Measurements from ENCODE around the gene TRPV4. TPM values are rescaled to one million over a fixed set of nuclear protein-coding genes. Genes with fewer than 3 reads are reported as not detected.

The TRPV4 gene
- polyA plus RNA-seq, 1 donor, result 0.76 TPM

DNA sequence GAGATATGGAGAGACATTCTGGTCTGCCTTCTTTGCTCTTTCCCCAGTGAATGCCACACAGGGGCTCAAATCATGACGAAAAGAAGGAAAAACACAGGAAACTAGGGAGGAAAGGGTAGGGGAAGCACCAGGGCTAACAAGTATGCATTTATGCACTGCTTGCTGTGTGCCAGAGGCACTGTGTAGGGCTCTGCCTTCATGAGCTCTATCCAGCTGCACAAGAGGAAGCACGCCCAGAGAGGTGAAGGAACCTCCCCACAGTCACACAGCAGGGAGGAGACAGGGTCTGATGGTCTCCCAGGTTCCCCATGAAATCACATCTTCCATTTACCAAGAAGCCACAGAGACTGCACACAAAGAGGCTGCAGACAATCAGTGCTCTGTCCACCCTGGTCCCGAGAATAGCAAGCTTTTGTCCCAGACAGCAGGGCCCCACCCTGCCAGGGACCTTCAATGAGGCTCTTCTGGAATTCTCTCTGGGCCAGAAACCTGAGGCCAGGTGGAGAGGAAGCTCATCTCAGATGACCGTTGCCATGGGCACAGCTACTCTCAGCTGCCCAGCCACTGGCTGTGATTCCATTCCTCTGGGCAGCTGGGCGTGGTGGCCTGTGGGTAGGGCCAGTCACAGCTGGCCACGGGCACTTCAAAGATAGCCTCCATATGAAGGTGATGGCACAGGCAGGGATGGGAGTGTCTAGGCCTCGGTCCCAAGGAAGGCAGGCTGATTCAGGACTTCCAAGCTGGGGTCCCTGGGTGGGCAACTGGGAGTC, 7.3 kb upstream of the TRPV4 start:
- no peak overlapping the region for H3K27ac ChIP-seq (ENCODE audit: low read length)
- H3K27me3 ChIP-seq (ENCODE audit: control insufficient read depth, insufficient read depth, low read length), result no peaks in the 10 kb centered on the region
- no peak for DNase-seq
- peaks cover 1% of the 10 kb centered on the region for H3K4me1 ChIP-seq (ENCODE audit: control insufficient read depth, insufficient read depth, low read length)
- no peaks in the 10 kb centered on the region for H3K36me3 ChIP-seq (ENCODE audit: control insufficient read depth, insufficient read depth, low read length)
- no peak overlapping the region for H3K4me3 ChIP-seq (ENCODE audit: low read length)
- no peaks in the 10 kb centered on the region for H3K9me3 ChIP-seq (ENCODE audit: control insufficient read depth, low read depth, low read length)
- WGBS (ENCODE audit: insufficient coverage, low lambda C conversion rate), result no CpG with 5 or more reads among the region's 7 CpGs

DNA sequence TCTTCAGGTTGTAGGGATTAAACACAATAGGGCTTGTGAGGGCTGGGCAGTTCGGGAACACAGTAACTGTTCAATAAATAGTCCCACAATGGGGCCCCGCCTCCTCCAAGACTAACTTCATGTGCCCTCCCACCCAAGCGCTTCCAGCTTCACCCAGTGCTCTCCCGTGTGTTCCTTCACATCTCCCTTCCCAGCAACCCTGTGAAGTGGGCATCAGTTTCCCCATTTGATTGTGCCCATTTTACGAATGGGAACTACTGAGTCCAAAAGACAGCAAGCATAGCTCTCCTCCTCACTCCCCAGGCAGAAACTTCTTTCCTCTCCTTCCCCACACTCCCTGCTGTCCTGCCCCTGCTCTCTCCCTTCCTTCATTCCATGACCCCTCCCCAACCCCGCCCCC, 6.2 kb upstream of the TRPV4 start:
- WGBS (ENCODE audit: insufficient coverage, low lambda C conversion rate), result 44% methylated on average over 2 of the region's 6 CpGs
- Histone ChIP-seq H3K4me1 (ENCODE audit: control insufficient read depth, insufficient read depth, low read length) (no peaks in the 10 kb centered on the region), H3K36me3 (ENCODE audit: control insufficient read depth, insufficient read depth, low read length) (no peaks in the 10 kb centered on the region), H3K27me3 (ENCODE audit: control insufficient read depth, insufficient read depth, low read length) (no peaks in the 10 kb centered on the region), H3K9me3 (ENCODE audit: control insufficient read depth, low read depth, low read length) (no peaks in the 10 kb centered on the region), H3K27ac (ENCODE audit: low read length) (no peak overlapping the region), H3K4me3 (ENCODE audit: low read length) (no peak overlapping the region)
- no peak for DNase-seq

DNA sequence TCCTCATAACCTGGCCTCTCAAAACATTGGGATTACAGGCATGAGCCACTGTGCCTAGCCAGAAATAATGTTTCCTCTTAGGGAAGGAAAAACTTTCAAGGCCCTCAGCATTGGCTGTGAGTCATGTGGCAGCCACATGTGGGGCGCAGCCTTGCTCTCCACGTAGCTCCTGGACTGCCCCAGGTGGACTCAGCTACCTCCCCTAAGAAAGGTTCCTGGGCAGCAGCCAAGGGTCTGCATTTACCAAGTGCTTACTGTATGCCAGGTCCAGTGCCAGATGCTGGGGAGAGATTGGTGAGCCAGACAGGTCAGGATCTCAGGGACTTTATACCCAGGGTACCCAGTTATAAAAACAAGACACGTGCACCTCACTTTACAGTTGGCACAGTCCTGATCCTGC, 3.7 kb upstream of the TRPV4 start:
- Histone ChIP-seq H3K4me1 (ENCODE audit: control insufficient read depth, insufficient read depth, low read length) (peaks cover 10% of the 10 kb centered on the region), H3K9me3 (ENCODE audit: control insufficient read depth, low read depth, low read length) (no peaks in the 10 kb centered on the region), H3K36me3 (ENCODE audit: control insufficient read depth, insufficient read depth, low read length) (no peaks in the 10 kb centered on the region), H3K4me3 (ENCODE audit: low read length) (no peak overlapping the region), H3K27me3 (ENCODE audit: control insufficient read depth, insufficient read depth, low read length) (peaks cover 2% of the 10 kb centered on the region), H3K27ac (ENCODE audit: low read length) (no peak overlapping the region)
- no peak for DNase-seq
- WGBS (ENCODE audit: insufficient coverage, low lambda C conversion rate), result no CpG with 5 or more reads among the region's 3 CpGs

DNA sequence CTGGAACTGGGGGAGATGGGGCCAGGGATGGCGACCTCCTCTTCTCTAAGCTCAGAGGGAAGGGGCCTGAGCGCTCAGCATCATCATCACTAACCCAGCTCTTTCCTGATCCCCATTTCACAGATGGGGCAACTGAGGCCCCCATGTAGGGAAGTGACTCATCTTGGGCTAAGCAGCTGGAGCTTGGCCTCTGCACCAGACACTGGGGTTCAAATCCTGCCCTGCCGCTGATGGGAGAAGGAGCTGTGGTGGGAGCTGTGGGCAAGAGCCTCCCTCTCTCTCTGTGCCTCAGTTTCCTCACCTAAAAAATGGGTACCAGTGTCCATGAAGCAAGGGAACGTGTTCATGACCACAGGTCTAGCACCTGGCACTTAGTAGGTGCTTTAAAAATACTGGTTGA, 2.6 kb upstream of the TRPV4 start:
- Histone ChIP-seq H3K4me3 (ENCODE audit: low read length) (no peak overlapping the region), H3K27me3 (ENCODE audit: control insufficient read depth, insufficient read depth, low read length) (peaks cover 2% of the 10 kb centered on the region), H3K36me3 (ENCODE audit: control insufficient read depth, insufficient read depth, low read length) (no peaks in the 10 kb centered on the region), H3K27ac (ENCODE audit: low read length) (no peak overlapping the region), H3K4me1 (ENCODE audit: control insufficient read depth, insufficient read depth, low read length) (peaks cover 21% of the 10 kb centered on the region), H3K9me3 (ENCODE audit: control insufficient read depth, low read depth, low read length) (no peaks in the 10 kb centered on the region)
- no CpG with 5 or more reads among the region's 4 CpGs for WGBS (ENCODE audit: insufficient coverage, low lambda C conversion rate)
- DNase-seq, result no peak

DNA sequence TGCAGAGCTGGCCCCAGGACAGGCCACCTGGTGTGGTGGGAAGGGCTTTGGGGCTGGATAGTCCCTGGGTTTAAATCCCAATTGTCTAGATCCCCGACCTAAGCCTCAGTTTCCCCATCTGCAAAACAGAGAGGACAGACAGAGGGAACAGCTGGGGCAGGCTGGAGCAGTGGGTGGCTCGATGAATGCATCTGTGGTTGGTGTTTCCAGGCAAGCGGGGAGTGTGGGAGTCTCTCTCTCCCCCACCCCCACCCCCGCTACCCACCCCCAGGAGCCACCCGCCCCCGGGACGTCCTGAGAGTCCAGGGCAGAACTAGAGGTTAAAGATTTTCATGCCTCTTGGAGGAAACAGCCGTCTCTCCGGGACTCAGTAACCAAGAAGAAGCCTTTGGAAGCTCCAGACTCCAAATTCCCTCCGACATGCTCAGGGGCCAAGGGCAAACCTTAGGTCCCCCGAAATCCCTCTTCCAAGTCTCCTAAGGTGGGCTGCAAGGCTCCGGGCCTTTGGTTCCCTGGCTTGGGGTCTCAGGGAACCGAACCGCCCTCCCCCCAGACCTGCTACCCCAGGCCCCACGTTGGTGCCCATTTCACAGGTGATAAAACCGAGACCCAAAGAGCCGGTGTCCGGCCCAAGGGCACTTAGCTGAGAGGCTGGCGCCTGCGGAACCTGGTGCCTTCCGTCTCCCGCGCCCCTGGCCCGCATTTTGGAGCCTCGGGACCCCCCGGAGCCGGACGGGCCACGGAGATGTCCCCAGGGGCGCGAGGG, 474 bp downstream of the TRPV4 start:
- DNase-seq, result no peak
- Histone ChIP-seq H3K4me3 (ENCODE audit: low read length) (peak overlapping the region; percentile 45), H3K27ac (ENCODE audit: low read length) (no peak overlapping the region), H3K36me3 (ENCODE audit: control insufficient read depth, insufficient read depth, low read length) (no peaks in the 10 kb centered on the region), H3K9me3 (ENCODE audit: control insufficient read depth, low read depth, low read length) (no peaks in the 10 kb centered on the region), H3K4me1 (ENCODE audit: control insufficient read depth, insufficient read depth, low read length) (peaks cover 32% of the 10 kb centered on the region), H3K27me3 (ENCODE audit: control insufficient read depth, insufficient read depth, low read length) (peaks cover 2% of the 10 kb centered on the region)
- no CpG with 5 or more reads among the region's 31 CpGs for WGBS (ENCODE audit: insufficient coverage, low lambda C conversion rate)

DNA sequence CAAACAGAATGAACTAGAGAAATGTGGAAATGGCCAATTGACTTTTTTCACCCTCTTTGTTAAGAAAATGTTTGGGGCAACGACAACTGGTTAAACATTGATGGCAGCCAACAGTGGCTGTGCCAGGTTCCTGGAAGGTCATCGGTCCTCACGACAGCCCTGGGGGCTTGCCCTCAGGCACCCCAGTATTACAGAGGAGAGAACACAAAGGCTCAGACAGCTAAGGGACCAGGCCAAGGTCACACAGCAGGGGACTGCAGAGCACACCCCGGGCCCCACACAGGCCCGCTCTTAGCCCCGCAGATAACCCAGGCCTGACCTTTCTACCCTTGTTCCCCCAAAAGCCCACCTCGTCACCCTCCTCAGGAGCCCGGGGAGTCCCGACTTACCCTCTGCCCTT, 1.3 kb downstream of the TRPV4 start:
- Histone ChIP-seq H3K4me1 (ENCODE audit: control insufficient read depth, insufficient read depth, low read length) (peaks cover 32% of the 10 kb centered on the region), H3K27ac (ENCODE audit: low read length) (no peak overlapping the region), H3K4me3 (ENCODE audit: low read length) (no peak overlapping the region), H3K36me3 (ENCODE audit: control insufficient read depth, insufficient read depth, low read length) (no peaks in the 10 kb centered on the region), H3K27me3 (ENCODE audit: control insufficient read depth, insufficient read depth, low read length) (peaks cover 2% of the 10 kb centered on the region), H3K9me3 (ENCODE audit: control insufficient read depth, low read depth, low read length) (no peaks in the 10 kb centered on the region)
- no CpG with 5 or more reads among the region's 9 CpGs for WGBS (ENCODE audit: insufficient coverage, low lambda C conversion rate)
- no peak for DNase-seq

DNA sequence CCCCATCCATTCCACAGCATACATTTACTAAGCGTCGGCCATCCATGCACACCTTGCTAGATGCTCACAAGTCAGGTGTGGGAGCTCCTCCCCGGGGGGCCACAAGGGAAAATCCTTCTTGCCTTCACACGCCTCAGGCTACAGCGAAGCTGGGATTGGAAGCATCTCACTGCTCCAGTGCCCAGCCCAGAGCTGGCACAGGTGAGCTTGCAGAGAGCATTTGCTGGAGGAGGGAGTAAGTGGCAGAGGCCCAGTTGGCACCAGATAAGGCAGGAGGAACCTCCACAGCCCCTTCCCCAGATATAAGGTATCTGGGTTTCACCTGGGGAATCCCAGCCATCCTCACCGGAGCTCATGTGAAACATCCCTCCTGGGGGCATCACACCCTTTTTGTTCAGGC, 1.8 kb downstream of the TRPV4 start:
- Histone ChIP-seq H3K27me3 (ENCODE audit: control insufficient read depth, insufficient read depth, low read length) (peaks cover 2% of the 10 kb centered on the region), H3K36me3 (ENCODE audit: control insufficient read depth, insufficient read depth, low read length) (no peaks in the 10 kb centered on the region), H3K4me1 (ENCODE audit: control insufficient read depth, insufficient read depth, low read length) (peaks cover 32% of the 10 kb centered on the region), H3K4me3 (ENCODE audit: low read length) (no peak overlapping the region), H3K9me3 (ENCODE audit: control insufficient read depth, low read depth, low read length) (no peaks in the 10 kb centered on the region), H3K27ac (ENCODE audit: low read length) (no peak overlapping the region)
- no CpG with 5 or more reads among the region's 6 CpGs for WGBS (ENCODE audit: insufficient coverage, low lambda C conversion rate)
- DNase-seq, result no peak

DNA sequence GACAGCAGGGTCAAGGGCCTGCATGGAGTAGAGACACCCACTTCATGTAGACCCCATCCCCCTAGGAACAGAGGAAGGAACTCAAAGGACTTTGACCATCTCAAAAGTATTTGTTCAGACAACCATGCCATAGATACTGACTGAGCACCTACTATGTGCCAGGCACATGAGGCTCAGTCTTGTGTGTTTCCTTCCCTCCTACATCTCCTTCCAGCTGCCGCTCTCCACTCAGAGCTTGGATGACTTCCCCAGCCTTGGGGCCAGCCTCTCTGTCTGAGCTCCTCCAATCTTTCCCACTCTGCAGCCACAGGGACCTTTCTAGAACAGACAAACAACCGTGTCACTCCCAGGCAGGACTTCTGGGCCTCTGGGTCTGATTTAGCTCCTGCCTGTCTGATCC, 2.5 kb downstream of the TRPV4 start:
- Histone ChIP-seq H3K36me3 (ENCODE audit: control insufficient read depth, insufficient read depth, low read length) (no peaks in the 10 kb centered on the region), H3K4me1 (ENCODE audit: control insufficient read depth, insufficient read depth, low read length) (peaks cover 32% of the 10 kb centered on the region), H3K9me3 (ENCODE audit: control insufficient read depth, low read depth, low read length) (no peaks in the 10 kb centered on the region), H3K4me3 (ENCODE audit: low read length) (no peak overlapping the region), H3K27me3 (ENCODE audit: control insufficient read depth, insufficient read depth, low read length) (peaks cover 2% of the 10 kb centered on the region), H3K27ac (ENCODE audit: low read length) (peak overlapping the region; percentile 19)
- peak in 1 of 2 donors; percentile 20 for DNase-seq
- WGBS (ENCODE audit: insufficient coverage, low lambda C conversion rate), result no CpG with 5 or more reads among the region's 2 CpGs

DNA sequence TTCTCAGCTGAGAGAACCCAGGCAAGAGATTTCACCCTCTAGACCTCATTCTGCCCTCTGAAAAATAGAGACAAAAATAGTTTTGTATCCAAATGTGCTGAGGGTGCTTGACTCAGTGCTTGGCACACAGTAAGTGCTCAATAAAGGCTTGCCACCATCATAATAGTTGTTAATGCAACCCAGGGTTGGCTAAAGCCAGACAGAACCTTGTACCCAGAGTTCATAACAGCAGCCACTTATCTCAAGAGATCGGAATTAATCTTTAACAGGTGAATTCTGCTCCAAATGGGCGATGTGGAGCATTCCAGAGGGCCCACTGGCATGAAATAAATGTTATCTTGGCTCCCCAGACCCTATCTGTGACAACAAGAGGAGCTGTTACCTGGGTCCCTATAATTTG, 2.9 kb downstream of the TRPV4 start:
- H3K27ac ChIP-seq (ENCODE audit: low read length), result no peak overlapping the region
- H3K27me3 ChIP-seq (ENCODE audit: control insufficient read depth, insufficient read depth, low read length), result peaks cover 2% of the 10 kb centered on the region
- WGBS (ENCODE audit: insufficient coverage, low lambda C conversion rate), result no CpG with 5 or more reads among the region's 2 CpGs

DNA sequence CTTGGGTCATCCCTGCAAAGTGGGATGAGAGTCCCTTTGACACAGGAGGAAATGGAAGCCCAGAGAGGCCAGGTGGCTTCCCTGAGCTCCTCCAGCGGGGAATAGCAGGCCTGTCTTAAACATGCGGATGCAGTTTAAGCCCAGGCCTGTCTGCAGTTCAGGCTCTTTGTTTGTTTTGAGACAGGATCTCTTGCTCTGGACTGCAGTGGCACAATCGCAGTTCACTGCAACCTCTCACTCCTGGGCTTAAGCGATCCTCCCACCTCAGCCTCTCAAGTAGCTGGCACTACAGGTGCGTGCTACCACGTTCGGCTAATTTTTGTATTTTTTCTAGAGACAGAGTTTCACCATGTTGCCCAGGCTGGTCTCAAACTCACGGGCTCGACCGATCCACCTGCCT, 3.5 kb downstream of the TRPV4 start:
- Histone ChIP-seq H3K27ac (ENCODE audit: low read length) (no peak overlapping the region), H3K36me3 (ENCODE audit: control insufficient read depth, insufficient read depth, low read length) (no peaks in the 10 kb centered on the region), H3K4me1 (ENCODE audit: control insufficient read depth, insufficient read depth, low read length) (peaks cover 32% of the 10 kb centered on the region), H3K4me3 (ENCODE audit: low read length) (no peak overlapping the region), H3K27me3 (ENCODE audit: control insufficient read depth, insufficient read depth, low read length) (peaks cover 2% of the 10 kb centered on the region), H3K9me3 (ENCODE audit: control insufficient read depth, low read depth, low read length) (no peaks in the 10 kb centered on the region)
- no peak for DNase-seq
- WGBS (ENCODE audit: insufficient coverage, low lambda C conversion rate), result no CpG with 5 or more reads among the region's 10 CpGs

More for the DNA sequence above, 2.9 kb downstream of the TRPV4 start:
- Histone ChIP-seq H3K4me3 (ENCODE audit: low read length) (no peak overlapping the region), H3K36me3 (ENCODE audit: control insufficient read depth, insufficient read depth, low read length) (no peaks in the 10 kb centered on the region), H3K9me3 (ENCODE audit: control insufficient read depth, low read depth, low read length) (no peaks in the 10 kb centered on the region), H3K4me1 (ENCODE audit: control insufficient read depth, insufficient read depth, low read length) (peaks cover 32% of the 10 kb centered on the region)
- peak in 1 of 2 donors; percentile 36 for DNase-seq
